EL (cell line): ENCODE measurements around the gene TST.
A peak's percentile ranks its signal among the peaks of the same experiment; 100 is the strongest.

Source experiments
- DNase-seq: peaks from one replicate; pipeline ENCODE4 v3.0.0-alpha.2; 2016

The TST gene

GRCh38 chr22:37019309-37020191, at the start of gene TST, which contains the start of gene MPST:
Gene TST (minus strand): TSS chr22:37019447. CDS start chr22:37018732, 715 bp downstream.
Gene MPST (plus strand): TSS chr22:37019742. CDS start chr22:37019837, 95 bp downstream.
- DNase-seq = peak; percentile 68

DNA sequence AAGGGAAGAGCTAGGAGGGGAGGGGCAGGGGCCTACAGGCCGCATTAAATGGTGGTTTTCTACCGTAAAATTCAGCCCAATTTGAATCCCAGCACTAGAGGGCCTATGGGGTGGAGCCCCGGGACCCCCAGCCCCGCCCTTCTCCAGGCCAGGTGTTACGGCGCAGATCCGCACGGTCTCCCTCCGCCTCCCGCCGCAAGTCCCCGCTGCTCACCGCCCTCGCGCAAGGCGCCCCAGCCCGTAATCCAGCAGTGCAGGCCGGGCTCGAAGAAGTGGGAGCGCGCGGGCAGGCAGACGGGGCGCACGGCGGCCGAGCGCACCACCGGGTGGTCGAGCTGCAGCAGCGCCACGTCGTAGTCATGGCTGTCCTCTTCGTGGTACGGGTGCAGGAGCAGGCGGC, 49.6 kb upstream of the TST start:
- DNase-seq = no peak

DNA sequence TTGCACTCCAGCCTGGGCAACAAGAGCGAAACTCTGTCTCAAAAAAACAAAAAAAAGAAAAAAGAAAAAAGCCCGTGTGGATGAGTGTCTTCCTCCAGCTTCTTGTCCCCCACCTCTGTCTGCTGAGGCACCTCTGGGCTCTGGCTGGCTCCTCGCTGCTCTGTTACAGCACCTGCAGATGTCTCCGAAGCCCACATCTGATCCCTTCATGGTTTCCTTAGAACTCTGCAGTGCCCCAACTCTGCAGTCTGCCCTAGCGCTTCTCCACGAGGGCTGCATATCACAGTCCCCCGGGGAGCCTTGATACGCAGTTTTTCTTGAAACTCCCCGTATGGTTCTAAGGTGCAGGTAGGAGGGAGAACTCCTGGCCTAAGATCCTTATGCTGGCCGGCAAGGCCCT, 48.2 kb upstream of the TST start:
- no peak for DNase-seq

- no peak for DNase-seq
These were observed 46.7 kb upstream of the TST start for GRCh38 chr22:37065961-37066360.

GRCh38 chr22:37065180-37065579, 45.9 kb upstream of the TST start:
- no peak for DNase-seq

- DNase-seq = no peak
These were observed 45.3 kb upstream of the TST start for GRCh38 chr22:37064553-37064952.

DNA sequence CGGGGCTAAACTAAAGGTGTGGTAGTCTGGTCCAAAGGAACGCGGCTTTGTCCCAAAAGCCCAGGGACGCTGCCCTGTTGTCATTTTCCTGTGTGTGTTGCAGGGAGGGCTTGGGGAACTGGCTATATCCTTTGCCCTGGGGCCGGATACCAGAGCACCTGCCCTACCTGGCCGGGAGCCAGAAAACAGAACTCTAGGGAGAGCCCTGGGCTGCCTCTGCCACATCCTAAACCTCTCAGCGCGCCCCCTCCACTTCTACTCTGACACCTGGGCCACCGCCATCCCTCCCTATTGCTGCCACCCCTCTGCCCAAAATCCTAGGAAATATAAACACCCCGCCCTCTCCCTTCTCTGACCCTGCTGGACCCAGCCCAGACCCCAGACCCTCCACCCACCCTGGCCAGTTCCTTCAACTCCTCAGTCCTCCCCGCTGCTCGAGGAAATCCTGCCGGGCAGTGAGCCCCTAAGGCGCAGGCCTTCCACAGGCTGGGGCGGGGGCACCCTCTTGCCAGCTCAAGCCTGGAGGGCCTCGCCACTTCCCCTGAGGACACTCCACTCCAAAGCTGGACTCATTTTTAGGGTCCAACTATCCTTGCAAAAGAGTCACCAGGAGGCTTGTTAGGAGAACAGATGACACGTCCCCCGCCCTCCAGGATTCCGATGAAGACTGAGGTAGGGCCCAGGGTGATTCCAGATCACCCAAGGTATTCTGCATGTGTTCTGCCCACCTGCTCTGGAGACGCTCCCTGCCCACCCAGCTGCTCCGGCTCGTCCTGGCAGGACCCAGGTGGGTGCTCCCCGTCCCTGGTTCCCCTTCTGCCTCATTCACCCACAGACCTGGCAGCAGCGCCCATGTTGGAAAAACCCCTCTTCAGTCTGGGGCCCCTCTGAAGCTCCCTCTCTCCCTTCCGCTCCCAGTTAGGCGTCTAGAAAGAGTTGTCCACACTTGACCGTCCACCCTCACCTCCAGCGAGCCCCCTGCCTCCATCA, 44.5 kb upstream of the TST start:
- no peak for DNase-seq

DNA sequence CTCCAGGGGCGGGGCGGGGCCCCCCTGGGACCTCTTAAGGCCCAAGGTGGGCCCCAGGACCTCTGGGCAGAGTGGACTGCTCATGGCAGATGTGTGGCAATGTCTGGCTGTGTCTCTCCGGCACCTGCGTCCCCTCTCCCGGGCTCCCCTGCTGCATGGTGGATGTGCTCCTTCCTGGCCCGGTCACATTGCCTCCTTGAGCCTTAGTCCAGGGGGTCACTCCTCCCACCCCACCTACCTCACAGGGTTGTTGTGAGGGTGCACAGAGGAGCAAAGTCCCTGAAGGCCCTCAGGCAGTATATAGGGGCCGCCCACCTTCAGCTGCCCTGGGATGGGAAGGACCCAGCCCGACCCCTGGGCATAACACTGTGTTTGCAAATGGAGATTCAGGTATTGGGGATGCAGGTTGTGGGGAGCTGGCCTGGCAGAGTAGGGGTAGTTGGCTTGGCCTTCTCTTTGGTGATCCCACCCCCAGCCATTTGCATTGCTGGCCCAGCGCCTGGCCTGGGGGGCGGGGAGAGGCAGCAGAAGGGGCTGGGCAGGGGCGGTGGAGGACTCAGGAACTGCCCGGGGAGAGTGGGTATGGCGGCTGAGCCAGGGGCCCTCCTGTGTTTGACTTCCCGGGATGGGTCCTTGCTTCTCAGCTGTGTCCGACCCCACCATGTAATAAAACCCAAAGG, 43.6 kb upstream of the TST start:
- no peak for DNase-seq

- no peak for DNase-seq
These were observed 43.1 kb upstream of the TST start for GRCh38 chr22:37062376-37062675.

GRCh38 chr22:37061611-37062375, 42.5 kb upstream of the TST start:
- DNase-seq = no peak

DNA sequence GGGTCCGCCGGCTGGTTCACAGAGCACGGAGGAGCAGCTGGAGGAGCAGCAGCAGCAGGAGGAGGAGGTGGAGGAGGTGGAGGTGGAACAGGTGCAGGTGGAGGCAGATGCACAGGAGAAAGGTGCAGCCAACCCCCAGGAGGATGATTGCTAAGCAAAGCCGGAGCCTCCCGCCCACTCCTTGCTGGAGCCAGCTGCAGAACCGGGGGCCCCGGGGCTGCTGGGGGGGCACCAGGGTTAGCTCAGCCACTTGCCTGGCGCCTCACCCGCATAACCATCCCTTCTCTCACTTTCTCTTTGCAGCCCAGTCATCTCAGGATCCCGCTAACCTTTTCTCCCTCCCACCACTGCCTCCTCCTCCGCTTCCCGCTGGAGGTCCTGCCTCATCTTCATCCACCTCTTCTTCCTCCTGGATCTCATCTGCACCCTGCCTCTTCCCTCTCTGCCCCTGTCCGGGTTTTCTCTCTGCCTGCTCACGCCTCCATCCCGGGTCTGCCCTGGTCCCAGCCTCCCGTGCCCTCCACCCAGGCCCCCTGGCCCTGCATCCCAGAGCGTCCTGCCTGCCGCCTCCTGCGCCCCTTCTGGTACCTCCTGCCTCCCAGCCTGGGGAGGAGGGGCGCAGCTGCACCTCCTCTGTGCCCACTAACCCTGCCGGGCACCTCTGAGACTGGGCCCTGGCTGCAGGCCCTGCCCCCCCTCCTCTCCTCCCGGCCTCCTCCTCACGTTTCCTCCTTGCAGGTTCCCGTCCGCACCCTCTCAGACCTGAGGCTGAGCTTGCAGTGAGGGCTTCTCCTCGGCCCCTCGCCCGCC, 41.8 kb upstream of the TST start:
- no peak for DNase-seq

DNA sequence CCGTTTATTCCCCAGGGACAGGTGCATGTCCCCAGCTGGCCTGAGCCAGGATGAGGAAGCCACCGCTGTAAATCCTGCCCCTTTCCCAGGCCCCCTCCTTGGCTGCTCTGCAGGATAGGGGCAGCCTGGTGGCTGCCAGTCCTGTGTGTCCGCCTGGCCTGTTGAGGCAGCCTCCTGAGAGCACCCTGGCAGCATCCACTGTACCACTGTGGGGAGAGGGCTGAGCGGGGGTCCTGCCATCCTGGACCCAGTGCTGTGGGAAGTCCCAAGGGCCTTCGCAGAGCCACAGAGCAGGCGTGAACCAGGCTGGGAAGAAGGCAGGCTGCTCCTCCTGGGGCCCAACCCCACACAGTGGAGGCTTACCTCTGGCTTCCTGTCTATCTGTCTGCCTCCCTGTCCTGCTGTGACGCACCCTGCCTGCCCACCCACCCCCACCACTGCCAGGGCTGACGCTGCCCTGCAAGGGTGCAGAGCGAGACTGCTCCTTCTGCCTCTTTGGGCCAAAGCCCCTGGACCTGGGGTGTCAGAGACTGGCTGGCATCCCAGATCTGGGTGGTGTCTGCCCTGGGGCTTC, 40.7 kb upstream of the TST start:
- DNase-seq = no peak

DNA sequence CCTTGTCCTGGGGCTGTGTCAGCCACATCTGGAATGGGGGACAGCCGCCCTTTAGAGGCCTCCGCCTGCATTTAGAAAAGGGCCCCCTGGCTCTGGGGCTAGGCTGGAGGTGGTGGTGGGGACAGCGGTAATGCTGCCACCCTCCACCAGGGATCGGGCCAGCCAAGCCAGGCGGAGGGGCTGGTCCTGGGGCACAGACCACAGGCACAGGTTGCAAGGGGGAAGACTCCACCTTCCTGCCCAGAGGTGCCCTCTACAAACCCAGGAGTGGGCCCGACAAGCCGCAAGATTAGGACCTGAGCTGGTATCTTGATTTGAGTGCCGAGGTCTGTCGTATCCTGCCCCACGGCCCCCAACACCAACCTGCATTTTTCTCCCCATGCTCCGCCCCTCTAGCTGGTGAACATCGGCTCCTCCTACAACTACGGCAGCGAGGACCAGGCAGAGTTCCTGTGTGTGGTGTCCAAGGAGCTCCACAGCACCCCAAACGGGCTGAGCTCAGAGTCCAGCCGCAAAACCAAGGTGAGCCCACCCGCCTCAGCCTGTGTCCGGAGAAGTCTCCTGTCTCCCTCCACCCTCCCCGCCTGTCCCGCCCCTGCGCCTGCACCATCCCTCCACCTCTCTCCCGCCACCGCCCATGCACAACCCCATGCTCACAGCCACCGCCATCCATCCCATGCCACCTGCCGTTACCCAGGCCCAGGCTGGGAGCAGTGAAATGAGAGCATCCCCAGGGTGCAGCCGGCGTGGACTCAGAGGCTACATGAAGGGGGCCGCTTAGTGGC, 39.9 kb upstream of the TST start:
- no peak for DNase-seq

- DNase-seq = no peak
These were observed 38.7 kb upstream of the TST start for GRCh38 chr22:37057796-37058510.

GRCh38 chr22:37057226-37057625, 38.0 kb upstream of the TST start:
- no peak for DNase-seq

- no peak for DNase-seq
These were observed 37.0 kb upstream of the TST start for GRCh38 chr22:37056246-37056645.

DNA sequence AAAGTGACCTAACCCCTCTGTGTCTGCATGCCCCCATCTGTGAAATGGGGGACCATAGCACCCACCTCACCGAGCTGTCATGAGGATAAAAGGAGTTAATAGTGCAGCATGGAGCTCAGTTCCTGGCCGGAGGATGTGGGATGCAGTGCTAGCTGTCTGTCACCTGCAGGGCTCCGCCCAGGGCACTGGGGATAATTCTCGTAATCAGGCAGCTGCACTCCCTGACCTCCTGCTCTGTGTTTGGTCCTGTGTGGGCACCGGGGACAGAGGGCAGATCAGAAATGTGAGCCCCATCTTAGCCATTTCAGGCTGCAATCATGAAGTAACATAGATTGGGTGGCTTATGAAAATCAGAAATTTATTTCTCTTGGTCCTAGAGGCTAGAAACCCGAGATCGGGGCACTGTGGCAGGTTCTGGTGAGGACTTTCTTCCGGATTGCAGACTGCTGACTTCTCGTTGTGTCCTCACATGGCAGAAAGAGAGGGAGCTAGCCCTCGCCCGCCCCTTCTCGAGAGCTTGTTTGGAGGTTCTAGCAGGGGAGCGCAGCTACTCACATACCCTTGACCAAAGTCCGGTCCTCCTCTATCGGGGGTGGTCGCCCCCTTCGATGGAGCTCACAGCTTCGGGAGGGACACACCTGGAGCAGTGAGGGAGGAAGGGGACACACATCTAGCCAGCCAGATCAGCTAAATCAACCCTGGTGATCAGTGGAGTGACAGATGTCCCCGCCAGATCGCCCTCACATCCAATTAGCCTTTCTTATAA, 35.5 kb upstream of the TST start:
- no peak for DNase-seq

- no peak for DNase-seq
These were observed 34.8 kb upstream of the TST start for GRCh38 chr22:37054056-37054395.
